Mesodermal cell (in vitro differentiated cells): ENCODE measurements around the gene PDE10A.
"Not testable (repeated sequence)": the region's sequence is repeated elsewhere in the genome, so short reads cannot be mapped to it uniquely, and the experiment has no call there.

Source experiments
- H3K27ac ChIP-seq: 2 replicates; pipeline ENCODE4 v1.7.0; 2013; ENCODE audit warnings: mild to moderate bottlenecking, low read depth, low read length, moderate library complexity; ENCODE audit not compliant: severe bottlenecking
- H3K36me3 ChIP-seq: 2 replicates; pipeline ENCODE4 v1.7.1; 2013; ENCODE audit warnings: mild to moderate bottlenecking, low read length, moderate library complexity; ENCODE audit not compliant: control insufficient read depth, insufficient read depth
- H3K4me1 ChIP-seq: one replicate; pipeline ENCODE4 v1.7.1; 2013; ENCODE audit warnings: mild to moderate bottlenecking, low read length; ENCODE audit not compliant: insufficient read depth, control insufficient read depth, poor library complexity, severe bottlenecking
- H3K4me3 ChIP-seq: 2 replicates; pipeline ENCODE4 v1.7.0; 2013; ENCODE audit warnings: low read length, control low read depth, mild to moderate bottlenecking; ENCODE audit not compliant: insufficient read depth, poor library complexity, severe bottlenecking; ENCODE audit errors: extremely low read depth
- H3K9me3 ChIP-seq: 2 replicates; pipeline ENCODE4 v1.7.1; 2013; ENCODE audit warnings: mild to moderate bottlenecking, low read length, moderate library complexity; ENCODE audit not compliant: control insufficient read depth
- WGBS, 2 experiments: methylation state at CpG; one replicate each; pipeline ENCODE4 v1.1.5; 2013; ENCODE audit warnings: missing lambda C conversion rate in 2 of 2; ENCODE audit not compliant: insufficient coverage in 2 of 2; 5-methylcytosine and 5-hydroxymethylcytosine counted together

Gene PDE10A

DNA sequence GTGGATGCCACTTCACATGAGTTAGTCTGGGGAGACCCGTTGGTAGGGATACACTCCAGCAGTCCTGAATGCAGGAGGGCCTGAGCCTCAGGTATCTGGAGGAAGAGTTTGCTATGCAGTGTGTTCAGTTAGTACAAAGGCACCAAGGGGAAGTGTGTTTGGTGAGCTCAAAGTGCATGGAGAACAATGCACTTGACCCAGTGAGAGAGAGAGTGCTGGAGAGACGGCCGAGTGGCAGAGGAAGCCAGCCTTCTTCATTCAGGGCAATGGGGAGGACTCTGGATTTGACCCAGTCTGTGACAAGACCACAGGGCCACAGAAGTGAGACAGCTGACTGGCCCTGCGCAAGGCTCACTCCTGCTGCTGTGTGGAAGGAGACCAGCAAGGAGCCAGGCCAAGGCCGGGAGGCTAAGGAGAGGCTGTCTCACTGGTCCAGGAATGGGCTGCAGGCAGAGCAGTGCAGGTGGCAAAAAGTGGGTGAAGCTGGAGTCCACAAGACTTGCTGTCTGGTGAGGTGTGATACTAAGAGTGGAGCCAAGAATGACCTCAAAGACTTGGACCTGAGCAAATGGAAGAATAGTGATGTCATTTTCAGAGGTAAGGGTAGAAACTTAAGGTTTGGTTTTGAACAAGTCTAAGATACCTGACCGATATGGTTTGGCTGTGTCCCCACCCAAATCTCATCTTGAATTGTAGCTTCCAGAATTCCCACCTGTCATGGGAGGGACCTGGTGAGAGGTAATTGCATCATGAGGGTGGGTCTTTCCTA, 38.0 kb downstream of the PDE10A start:
- 92 to 97% methylated on average over 5 to 6 of the region's 6 CpGs for WGBS, 2 experiments
- H3K4me3 ChIP-seq = no peak overlapping the region
- H3K36me3 ChIP-seq = no peaks in the 10 kb centered on the region
- no peaks in the 10 kb centered on the region for H3K4me1 ChIP-seq
- no peaks in the 10 kb centered on the region for H3K9me3 ChIP-seq
- H3K27ac ChIP-seq = no peak overlapping the region

GRCh38 chr6:165621940-165622339, 41.1 kb downstream of the PDE10A start:
- 100% methylated on average over 3 to 4 of the region's 7 CpGs for WGBS, 2 experiments

GRCh38 chr6:165618891-165619290, 44.1 kb downstream of the PDE10A start:
- not testable (repeated sequence) for H3K36me3 ChIP-seq, H3K4me3 ChIP-seq, H3K9me3 ChIP-seq, H3K4me1 ChIP-seq, H3K27ac ChIP-seq
- WGBS, 2 experiments = 94 to 95% methylated on average over 4 of the region's 4 CpGs

More at GRCh38 chr6:165621940-165622339, 41.1 kb downstream of the PDE10A start:
- H3K36me3 ChIP-seq = no peaks in the 10 kb centered on the region
- H3K9me3 ChIP-seq = no peaks in the 10 kb centered on the region
- no peak overlapping the region for H3K27ac ChIP-seq
- no peaks in the 10 kb centered on the region for H3K4me1 ChIP-seq
- H3K4me3 ChIP-seq = no peak overlapping the region

- H3K9me3 ChIP-seq = no peaks in the 10 kb centered on the region
- no peak overlapping the region for H3K27ac ChIP-seq
- no peak overlapping the region for H3K4me3 ChIP-seq
- 83% methylated on average over 3 to 4 of the region's 4 CpGs for WGBS, 2 experiments
- H3K4me1 ChIP-seq = peaks cover 6% of the 10 kb centered on the region
- no peaks in the 10 kb centered on the region for H3K36me3 ChIP-seq
Observed at GRCh38 chr6:165618241-165618640, 44.8 kb downstream of the PDE10A start.

GRCh38 chr6:165617528-165617927, 45.5 kb downstream of the PDE10A start:
- WGBS, 2 experiments = 85 to 86% methylated on average over 3 to 4 of the region's 7 CpGs
- H3K4me1 ChIP-seq = peaks cover 6% of the 10 kb centered on the region
- no peaks in the 10 kb centered on the region for H3K36me3 ChIP-seq
- H3K9me3 ChIP-seq = no peaks in the 10 kb centered on the region
- no peak overlapping the region for H3K4me3 ChIP-seq
- H3K27ac ChIP-seq = no peak overlapping the region

DNA sequence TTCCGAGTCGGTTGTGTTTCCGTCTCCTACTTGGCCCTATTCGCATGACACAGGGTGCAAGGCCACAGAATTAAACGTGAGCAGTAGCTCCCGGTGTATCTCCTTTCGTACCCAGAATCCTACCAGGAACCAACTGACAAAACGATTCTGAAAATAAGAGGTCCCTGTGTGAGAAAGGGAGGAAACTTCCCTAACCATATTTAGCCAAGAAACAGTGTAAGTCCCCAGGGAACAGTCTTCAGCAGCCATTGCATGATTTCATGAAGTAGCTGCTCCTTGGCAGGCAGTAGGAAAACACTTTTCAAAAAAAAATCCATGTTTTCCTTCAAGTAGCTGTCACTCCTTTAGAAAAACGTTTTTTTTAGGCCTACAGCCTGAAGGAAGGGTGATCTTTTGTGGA, 46.9 kb downstream of the PDE10A start:
- Histone ChIP-seq H3K9me3 (no peaks in the 10 kb centered on the region), H3K4me1 (peaks cover 6% of the 10 kb centered on the region), H3K36me3 (no peaks in the 10 kb centered on the region), H3K4me3 (no peak overlapping the region), H3K27ac (peak overlapping the region; percentile 10)
- 6 to 53% methylated on average over 3 to 7 of the region's 9 CpGs for WGBS, 2 experiments

DNA sequence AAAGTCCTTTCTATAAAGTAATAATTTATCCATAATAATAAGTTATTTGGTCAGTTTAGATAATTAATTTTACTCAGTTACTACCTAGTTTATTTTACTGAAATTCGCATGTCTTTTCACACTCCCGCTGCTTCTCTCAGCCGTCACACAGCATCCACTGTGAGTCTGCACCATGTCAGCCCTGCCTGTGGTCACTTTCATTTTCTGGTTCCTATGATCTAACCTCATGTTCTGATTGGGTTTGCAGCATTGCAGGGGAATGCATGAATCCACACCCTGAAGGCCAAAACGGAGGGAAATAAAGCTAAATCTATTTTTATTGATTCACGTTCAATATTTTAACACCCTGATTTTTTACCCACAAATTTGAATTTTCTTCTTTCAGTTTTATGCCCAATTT, 47.4 kb downstream of the PDE10A start:
- Histone ChIP-seq H3K36me3 (no peaks in the 10 kb centered on the region), H3K4me1 (peaks cover 6% of the 10 kb centered on the region), H3K9me3 (no peaks in the 10 kb centered on the region), H3K27ac (peak overlapping the region; percentile 10), H3K4me3 (no peak overlapping the region)
- WGBS, 2 experiments = 61 to 79% methylated on average over 2 to 5 of the region's 5 CpGs

DNA sequence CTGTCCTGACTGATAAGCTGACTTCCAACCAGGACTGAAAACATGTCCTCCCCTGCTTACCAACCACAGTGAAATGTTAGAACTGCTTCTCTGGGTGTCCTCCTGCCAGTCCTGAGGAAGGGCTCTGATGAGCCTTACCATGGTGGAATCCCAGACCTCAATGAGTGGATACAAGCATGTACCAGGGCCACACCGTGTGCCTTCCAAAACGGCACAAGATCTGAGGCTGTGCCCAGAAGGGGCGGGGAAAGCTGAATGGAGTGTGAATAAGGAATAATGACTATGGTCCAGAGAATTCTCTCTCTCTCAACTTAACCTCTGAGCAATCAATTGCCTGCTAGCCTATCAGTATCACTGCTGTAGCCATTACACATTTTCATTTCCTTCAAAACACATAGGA, 51.7 kb downstream of the PDE10A start:
- no peaks in the 10 kb centered on the region for H3K9me3 ChIP-seq
- no peak overlapping the region for H3K27ac ChIP-seq
- peaks cover 3% of the 10 kb centered on the region for H3K4me1 ChIP-seq
- H3K36me3 ChIP-seq = no peaks in the 10 kb centered on the region
- WGBS, 2 experiments = no CpG with 5 or more reads among the region's 3 CpGs
- no peak overlapping the region for H3K4me3 ChIP-seq

DNA sequence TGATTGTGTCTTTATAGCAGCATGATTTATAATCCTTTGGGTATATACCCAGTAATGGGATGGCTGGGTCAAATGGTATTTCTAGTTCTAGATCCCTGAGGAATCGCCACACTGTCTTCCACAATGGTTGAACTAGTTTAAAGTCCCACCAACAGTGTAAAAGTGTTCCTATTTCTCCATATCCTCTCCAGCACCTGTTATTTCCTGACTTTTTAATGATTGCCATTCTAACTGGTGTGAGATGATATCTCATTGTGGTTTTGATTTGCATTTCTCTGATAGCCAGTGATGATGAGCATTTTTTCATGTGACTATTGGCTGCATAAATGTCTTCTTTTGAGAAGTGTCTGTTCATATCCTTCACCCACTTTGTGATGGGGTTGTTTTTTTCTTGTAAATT, 54.5 kb downstream of the PDE10A start:
- H3K9me3 ChIP-seq, H3K27ac ChIP-seq, H3K36me3 ChIP-seq, H3K4me1 ChIP-seq, H3K4me3 ChIP-seq: not testable (repeated sequence)
- no CpG with 5 or more reads among the region's 1 CpG for WGBS, 2 experiments

DNA sequence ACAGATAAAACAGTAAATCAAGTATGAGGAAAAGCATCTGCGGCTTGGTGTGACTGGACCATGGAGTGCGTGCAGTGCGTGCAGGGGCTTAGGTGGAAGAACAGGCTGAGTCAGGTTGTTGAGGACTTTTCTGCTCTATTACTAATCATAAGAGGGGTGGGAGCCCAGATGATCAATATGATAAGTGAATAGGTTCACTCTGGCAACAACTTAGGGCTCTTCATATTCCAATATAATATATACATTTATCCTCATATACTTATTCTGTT, 56.4 kb downstream of the PDE10A start:
- Histone ChIP-seq H3K9me3 (no peaks in the 10 kb centered on the region), H3K4me3 (no peak overlapping the region), H3K36me3 (no peaks in the 10 kb centered on the region), H3K4me1 (no peaks in the 10 kb centered on the region), H3K27ac (no peak overlapping the region)
- 100% methylated on average over 1 of the region's 3 CpGs; no CpG with 5 or more reads in 1 of the 2 experiments for WGBS, 2 experiments

DNA sequence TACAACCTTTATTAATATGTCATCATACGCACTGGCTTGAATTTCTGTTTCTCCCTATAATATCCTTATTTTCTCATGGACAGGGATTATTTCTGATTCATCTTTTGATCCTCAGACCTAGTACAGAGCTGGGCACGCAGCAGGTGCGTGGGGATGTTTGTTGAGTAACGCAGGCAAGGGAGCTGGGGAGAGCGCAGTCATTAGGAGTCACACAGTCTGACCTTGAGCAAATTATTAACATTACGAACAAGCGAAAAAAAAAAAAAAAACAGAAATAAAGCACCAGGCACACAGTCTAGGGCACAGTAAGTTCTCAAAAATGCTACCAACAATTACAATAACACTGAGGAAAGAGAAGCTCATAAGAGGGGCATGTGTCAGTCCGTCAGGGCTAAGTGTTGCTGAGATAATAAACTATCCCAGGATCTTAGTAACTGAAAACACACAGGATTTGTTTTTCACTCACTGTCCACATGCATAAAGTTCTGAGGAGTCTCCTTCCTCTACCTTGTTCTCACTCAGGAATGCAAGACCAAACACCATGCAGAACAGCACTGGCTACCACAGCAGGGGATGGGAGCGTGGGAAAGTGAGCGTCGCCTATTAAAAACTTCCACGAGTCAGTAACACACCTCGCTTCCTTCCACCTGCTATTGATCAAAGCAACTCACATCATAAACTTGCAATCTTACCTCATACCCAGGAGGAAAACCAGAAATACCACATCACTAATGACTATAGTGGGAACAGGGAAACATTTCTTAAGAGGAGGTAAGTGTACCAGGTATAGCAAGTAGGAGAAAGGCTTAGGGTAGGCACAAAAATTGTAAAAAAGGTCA, 56.9 kb downstream of the PDE10A start:
- 89 to 92% methylated on average over 5 to 6 of the region's 13 CpGs for WGBS, 2 experiments

More for the DNA sequence above, 56.9 kb downstream of the PDE10A start:
- Histone ChIP-seq H3K4me3 (no peak overlapping the region), H3K9me3 (no peaks in the 10 kb centered on the region), H3K36me3 (no peaks in the 10 kb centered on the region), H3K27ac (no peak overlapping the region), H3K4me1 (no peaks in the 10 kb centered on the region)
